Measurements from ENCODE around the gene PLSCR2. TPM values are rescaled to one million over a fixed set of nuclear protein-coding genes. Genes with fewer than 3 reads are reported as not detected.

Gene PLSCR2
- total RNA-seq, 1 experiment from 2014 or later, result not detected

DNA sequence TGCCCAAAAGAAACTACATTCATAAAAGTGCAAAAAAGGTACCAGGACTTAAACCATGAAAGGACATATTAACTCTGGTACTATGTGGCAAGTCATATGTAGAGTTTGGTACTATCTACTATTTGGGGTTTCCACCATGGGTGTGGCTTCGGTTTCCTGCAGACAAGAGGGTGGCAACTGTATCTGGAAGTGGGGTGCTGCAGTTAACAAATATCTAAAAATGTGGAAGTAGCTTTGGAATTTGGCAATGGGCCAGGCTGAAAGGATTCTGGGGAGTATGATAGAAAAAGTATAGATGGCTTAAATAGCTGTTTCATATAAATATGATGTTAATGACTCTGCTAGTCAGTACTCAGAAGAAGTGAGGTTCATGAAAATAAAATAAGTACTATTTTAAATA lies 44.0 kb downstream of the PLSCR2 start:
- Histone ChIP-seq H3K4me2 (ENCODE audit: low read length) (no peak overlapping the region), H3K4me1 (ENCODE audit: control insufficient read depth in 1 of 2, insufficient read depth in 2 of 2, low read length in 2 of 2) (no peaks in the 10 kb centered on the region), H3K79me2 (ENCODE audit: insufficient read depth, low read length) (no peaks in the 10 kb centered on the region), H3K9ac (ENCODE audit: low read length) (no peak overlapping the region), H3K9me3 (ENCODE audit: control insufficient read depth in 1 of 2, insufficient read depth in 1 of 2, low read depth in 1 of 2, low read length in 2 of 2) (no peaks in the 10 kb centered on the region), H2AFZ (ENCODE audit: low read depth, low read length, poor library complexity, severe bottlenecking) (no peak overlapping the region), H3K9me2 (ENCODE audit: insufficient read depth) (no peaks in the 10 kb centered on the region), H3K4me3 (replicated peaks in 1 of 2; ENCODE audit: low read depth in 1 of 2, low read length in 2 of 2) (no peak overlapping the region), H3K36me3 (ENCODE audit: control insufficient read depth in 1 of 2, insufficient read depth in 2 of 2, low read length in 2 of 2) (no peaks in the 10 kb centered on the region), H3K27me3 (ENCODE audit: insufficient read depth, low read length) (no peaks in the 10 kb centered on the region), H3K27ac (ENCODE audit: low read depth, low read length) (no peak overlapping the region), H4K20me1 (ENCODE audit: insufficient read depth) (no peaks in the 10 kb centered on the region)
- ATAC-seq, result no peak
- CTCF ChIA-PET, result no interaction called here
- no TSS peak for BruUV-seq (replicated peaks)
- POLR2A ChIA-PET, result no interaction called here
- no peak for TF ChIP-seq SRF (IDR thresholded peaks at IDR 0.05; ENCODE audit: low read depth)
- DNase-seq (ENCODE audit: low read depth, low spot score), result no peak
- RAD21 ChIA-PET (ENCODE audit: low non-redundant PET in 1 of 2, low total read pairs in 2 of 2, uncharacterized antibody in 2 of 2, unreplicated experiment in 2 of 2), result no interaction called here
- intact Hi-C loops (cut with micrococcal nuclease), result no loop called here

GRCh38 chr3:146421819-146422759 lies 47.3 kb downstream of the PLSCR2 start:
- TF ChIP-seq JUND (IDR thresholded peaks at IDR 0.05), result peak; percentile 15; the same call in 1 of the 2 replicates
- TF ChIP-seq CBX3 (IDR thresholded peaks at IDR 0.05; ENCODE audit: low read depth), result no peak
- Histone ChIP-seq H2AFZ (ENCODE audit: low read depth, low read length, poor library complexity, severe bottlenecking) (no peak overlapping the region), H3K9me3 (ENCODE audit: control insufficient read depth in 1 of 2, insufficient read depth in 1 of 2, low read depth in 1 of 2, low read length in 2 of 2) (no peaks in the 10 kb centered on the region), H3K36me3 (ENCODE audit: control insufficient read depth in 1 of 2, insufficient read depth in 2 of 2, low read length in 2 of 2) (no peaks in the 10 kb centered on the region), H3K27ac (ENCODE audit: low read depth, low read length) (no peak overlapping the region), H3K9me2 (ENCODE audit: insufficient read depth) (no peaks in the 10 kb centered on the region), H3K4me2 (ENCODE audit: low read length) (no peak overlapping the region), H4K20me1 (ENCODE audit: insufficient read depth) (no peaks in the 10 kb centered on the region), H3K4me1 (ENCODE audit: control insufficient read depth in 1 of 2, insufficient read depth in 2 of 2, low read length in 2 of 2) (no peaks in the 10 kb centered on the region), H3K79me2 (ENCODE audit: insufficient read depth, low read length) (no peaks in the 10 kb centered on the region), H3K4me3 (replicated peaks in 1 of 2; ENCODE audit: low read depth in 1 of 2, low read length in 2 of 2) (no peak overlapping the region), H3K9ac (ENCODE audit: low read length) (no peak overlapping the region), H3K27me3 (ENCODE audit: insufficient read depth, low read length) (no peaks in the 10 kb centered on the region)
- POLR2A ChIA-PET, result no interaction called here
- CTCF ChIA-PET, result no interaction called here
- BruUV-seq (replicated peaks), result no TSS peak
- intact Hi-C loops (cut with micrococcal nuclease), result no loop called here
- ATAC-seq (no peak), DNase-seq (ENCODE audit: low read depth, low spot score) (no peak)
- RAD21 ChIA-PET (ENCODE audit: low non-redundant PET in 1 of 2, low total read pairs in 2 of 2, uncharacterized antibody in 2 of 2, unreplicated experiment in 2 of 2), result interaction anchor here in 1 of 2 experiments (0.7 kb wide), 1 partner anchor 1538 kb away, joined by 4 read pairs; no protein-coding TSS in a partner anchor
